Activated T-helper 1 cell treated with Interleukin-2 at 50 U/mL for 16 hours (primary cell): ENCODE measurements around the gene SPOCK3.

ENCODE experiments used
- DNase-seq: peaks from one replicate; pipeline ENCODE4 v3.0.0-alpha.2; 2020; ENCODE audit warnings: low read depth

Gene SPOCK3

GRCh38 chr4:167176723-167177367 is 57.4 kb downstream of the SPOCK3 start:
- DNase-seq, result no peak

GRCh38 chr4:167171928-167172327 is 62.4 kb downstream of the SPOCK3 start:
- no peak for DNase-seq

- no peak for DNase-seq
Measured at GRCh38 chr4:167168611-167169010, 65.7 kb downstream of the SPOCK3 start.

DNA sequence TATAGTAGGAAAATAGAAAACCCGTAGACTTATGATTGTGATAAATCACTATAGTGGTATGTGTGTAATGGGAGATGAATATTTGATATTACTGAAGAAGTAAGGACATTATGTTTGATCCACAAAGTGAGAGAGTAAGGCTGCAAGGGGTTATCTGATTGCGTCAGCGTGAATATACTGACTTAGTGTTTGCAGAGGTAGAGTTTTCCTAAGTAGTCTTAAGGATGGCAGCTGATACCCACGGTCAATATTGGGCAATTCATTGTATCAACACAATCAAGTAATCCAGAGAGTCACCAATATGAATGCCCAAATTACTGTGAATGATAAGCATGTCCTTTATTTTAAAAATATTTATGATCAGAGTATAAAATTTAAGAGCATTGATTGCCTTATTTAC is 83.7 kb downstream of the SPOCK3 start:
- DNase-seq, result no peak

DNA sequence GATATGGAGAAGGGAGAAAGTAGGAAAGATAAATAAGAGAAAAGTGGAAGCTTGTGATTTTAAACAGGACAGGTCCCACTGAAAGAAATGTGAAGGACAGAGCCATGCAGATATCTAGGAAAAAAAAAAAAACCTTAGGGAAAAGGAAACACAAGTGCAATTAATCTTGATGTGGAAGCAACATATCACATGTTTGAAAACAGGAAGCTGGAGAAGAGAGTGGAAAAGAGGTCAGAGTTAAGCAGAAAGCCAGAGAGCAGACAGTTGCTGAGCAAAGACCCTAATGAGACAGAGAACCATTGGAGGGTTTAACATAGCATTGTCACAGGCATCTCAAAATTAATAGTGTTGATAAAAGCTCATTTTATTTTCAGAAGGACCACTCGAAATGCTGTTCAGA is 89.7 kb downstream of the SPOCK3 start:
- no peak for DNase-seq

- DNase-seq, result no peak
Measured at GRCh38 chr4:167143018-167143417, 91.3 kb downstream of the SPOCK3 start.

DNA sequence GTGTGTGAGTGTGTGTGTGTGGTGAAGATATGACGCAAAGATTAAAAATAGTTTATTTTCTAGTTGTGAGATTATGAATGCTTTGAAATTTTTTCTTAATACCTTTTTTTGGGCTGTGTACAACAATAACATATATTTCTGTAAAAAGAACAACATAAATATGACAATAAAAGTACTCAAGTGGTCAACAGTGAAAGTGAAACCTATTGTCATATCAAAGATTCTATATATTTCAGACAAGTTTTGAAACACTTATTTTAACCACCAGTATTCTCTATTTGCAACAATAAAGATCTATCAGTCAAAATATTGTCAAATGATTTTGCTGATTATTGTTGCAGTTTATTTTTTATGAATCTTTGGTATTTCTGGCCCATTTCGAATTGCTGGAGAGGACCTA is 98.0 kb downstream of the SPOCK3 start:
- no peak for DNase-seq

DNA sequence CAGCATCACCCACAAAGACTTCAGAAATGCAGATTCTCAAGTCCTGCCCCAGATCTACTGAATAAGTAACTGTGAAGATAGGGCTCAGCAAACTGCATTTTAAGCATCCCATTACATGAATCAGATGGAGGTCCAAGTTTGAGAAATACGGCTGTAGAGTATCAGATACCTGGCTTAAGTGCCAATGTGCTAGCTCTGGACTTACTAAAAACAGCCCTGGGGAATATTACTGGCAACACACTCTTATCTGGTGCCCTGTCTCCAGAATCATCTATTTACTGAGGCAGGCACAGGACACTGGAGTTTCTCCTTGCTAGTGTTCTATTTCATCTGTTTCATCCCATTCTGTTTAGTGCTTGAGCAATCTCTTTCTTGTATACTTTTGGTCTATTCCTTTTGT is 105.1 kb downstream of the SPOCK3 start:
- no peak for DNase-seq

DNA sequence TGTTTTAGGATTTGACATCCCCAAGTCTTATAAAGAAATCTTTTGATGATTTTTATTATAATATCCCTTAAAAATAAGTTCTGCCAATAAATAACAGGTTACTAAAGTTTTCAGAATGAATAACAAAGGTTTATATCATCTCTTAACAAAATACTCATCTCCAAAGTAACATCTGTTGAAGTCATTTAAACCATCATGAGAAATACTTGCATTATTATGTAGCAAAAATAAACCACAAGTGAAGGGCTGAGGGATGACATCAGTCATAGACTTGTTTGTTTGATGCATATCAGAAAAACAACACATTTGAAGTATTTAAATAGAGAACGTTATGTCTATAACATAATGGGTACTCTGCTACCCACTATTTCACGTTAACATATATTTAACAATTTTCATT is 114.9 kb downstream of the SPOCK3 start:
- no peak for DNase-seq

GRCh38 chr4:167117273-167117672 is 117.0 kb downstream of the SPOCK3 start:
- DNase-seq, result no peak

DNA sequence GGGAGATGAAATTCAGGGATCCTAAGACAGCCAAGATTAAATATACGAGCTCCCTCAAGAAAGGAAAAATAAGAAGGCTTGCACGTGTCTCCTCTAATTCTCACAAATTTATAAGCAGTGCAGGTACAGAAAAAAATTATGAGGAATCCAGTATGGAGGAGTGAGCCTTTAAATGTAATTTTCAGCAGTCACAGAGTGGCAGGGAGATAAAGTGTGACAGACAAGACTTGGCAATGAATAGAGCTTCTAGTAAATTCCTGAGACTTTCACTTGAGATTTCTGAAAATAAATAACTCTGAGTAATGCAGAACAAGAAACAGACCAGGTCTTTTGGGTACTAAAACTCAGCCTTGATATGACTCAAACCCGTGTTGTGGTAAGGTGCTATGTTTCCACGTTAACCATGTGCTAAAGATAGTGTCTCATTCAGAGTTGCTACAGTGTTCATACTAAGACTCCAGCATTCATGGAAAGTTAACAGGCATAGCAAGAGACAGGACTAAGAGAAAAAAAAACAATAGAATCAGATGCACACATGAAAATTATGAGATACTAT is 119.8 kb downstream of the SPOCK3 start:
- DNase-seq, result no peak

- no peak for DNase-seq
Measured at GRCh38 chr4:167111622-167112021, 122.7 kb downstream of the SPOCK3 start.

GRCh38 chr4:167111092-167111491 is 123.2 kb downstream of the SPOCK3 start:
- DNase-seq, result no peak

DNA sequence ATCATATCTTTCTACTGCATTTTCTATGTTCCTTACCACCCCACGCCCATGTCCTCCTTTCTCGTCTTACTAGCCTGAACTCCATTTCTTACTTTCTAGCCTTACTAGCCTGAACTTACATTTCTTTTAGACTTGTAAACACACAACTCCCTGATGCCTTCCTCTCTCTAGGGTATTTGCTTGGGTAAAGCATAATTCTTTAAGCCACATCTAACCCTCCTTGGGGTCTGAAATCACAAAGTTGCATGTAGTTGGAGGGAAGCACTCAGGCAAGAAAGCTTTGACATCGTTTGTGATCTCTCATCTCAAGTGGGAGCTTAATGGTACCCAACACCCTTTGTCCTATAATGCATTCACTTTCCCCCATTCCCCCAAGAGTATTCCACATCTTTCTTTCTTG is 124.4 kb downstream of the SPOCK3 start:
- no peak for DNase-seq

DNA sequence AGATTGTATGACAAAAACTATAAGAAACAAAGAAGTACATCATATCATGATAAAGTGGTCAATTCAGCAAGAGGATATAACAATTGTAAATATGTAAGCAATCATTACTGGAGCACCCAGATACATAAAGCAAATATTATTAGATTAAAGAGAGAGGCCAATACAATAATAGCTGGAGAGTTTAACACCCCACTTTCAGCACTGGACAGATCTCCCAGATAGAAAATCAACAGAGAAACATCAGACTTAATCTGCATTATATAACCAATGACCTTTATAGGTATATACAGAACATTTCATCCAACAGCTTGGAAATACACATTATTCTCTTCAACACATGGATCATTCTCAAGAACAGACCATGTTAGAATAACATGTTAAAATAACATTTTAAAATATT is 128.4 kb downstream of the SPOCK3 start:
- no peak for DNase-seq

DNA sequence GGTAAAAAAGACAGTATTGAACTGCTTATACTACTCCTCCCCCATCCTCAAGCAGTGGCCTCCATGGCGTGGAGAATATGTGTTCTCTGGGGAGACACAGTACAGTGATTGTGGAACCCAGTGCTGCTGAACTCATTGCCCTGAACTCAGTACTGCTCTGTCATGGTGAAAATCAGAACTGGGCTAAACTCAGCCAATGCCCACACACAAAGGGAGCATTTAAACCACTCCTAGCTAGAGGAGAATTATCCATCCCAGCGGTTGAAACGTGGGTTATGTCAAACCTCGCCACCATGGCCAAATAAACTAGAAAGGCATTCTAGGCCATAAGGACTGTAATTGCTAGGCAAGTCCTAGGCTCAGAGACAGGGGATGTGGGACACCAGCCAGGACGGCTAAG is 131.8 kb downstream of the SPOCK3 start:
- no peak for DNase-seq

- DNase-seq, result no peak
Measured at GRCh38 chr4:167101035-167101434, 133.3 kb downstream of the SPOCK3 start.

DNA sequence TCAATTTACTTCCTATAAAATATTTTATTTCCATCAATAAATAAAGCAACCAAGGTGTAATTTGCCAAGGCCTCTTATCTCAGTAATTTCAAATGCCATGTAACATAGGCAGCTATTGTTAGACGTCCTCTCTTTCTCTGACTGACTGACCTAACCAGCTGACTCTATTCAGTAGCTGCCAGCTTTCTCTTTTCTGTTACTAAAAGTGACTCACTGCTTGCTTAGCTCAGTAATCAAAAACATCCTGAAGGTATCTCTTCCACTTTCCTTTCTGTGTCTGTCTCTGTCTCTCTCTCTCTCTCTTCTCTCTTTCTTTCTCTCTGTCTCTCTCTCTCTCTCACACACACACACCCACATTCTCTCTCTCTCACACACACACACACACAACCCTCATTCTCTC is 134.2 kb downstream of the SPOCK3 start:
- no peak for DNase-seq

DNA sequence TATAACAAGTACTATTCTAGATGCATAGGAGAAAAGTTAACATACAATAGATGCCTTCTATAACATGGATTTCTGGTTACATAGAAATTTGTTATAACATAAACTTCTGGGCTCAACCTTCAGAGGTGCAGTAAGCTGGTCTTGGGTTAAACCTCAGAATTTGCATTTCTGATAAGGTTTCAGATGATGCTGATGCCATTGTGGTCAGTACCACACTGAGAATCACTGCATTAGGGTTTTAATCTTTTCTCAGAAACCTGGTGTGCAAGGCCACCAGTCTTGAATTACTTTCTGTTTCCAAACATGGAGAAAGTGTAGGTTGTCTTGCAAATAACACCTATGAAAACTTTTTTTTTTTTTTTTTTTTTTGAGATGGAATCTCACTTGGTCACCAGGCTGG is 146.2 kb downstream of the SPOCK3 start:
- DNase-seq, result no peak

GRCh38 chr4:167084321-167084720 is 150.0 kb downstream of the SPOCK3 start:
- DNase-seq, result no peak

DNA sequence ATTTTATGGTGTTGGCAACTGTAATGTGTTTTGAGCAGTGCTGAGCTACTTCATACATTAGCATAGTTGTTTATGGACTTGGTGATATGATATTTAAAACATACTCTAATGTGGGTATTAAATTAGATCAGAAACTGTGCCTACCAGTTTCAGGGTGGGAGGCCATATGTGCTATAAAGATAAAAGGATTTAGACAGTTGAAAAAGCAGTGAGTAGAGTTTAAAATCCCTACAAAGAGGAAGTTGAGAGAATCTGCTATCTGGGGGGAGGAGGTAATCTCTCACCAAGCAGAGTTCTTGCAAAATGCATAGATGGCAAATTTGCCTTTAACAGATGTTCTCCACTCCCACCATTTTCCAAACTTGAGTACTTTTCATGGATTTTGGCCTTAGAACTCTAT is 154.5 kb downstream of the SPOCK3 start:
- DNase-seq, result no peak

GRCh38 chr4:167052631-167053091 is 181.6 kb downstream of the SPOCK3 start:
- no peak for DNase-seq

GRCh38 chr4:167049257-167049656 is 185.0 kb downstream of the SPOCK3 start:
- DNase-seq, result no peak

GRCh38 chr4:167041524-167041923 is 192.8 kb downstream of the SPOCK3 start:
- no peak for DNase-seq
